ENCODE measurements around the gene MCM3. TPM values are rescaled to one million over a fixed set of nuclear protein-coding genes. Genes with fewer than 3 reads are reported as not detected.
A peak's percentile ranks its signal among the peaks of the same experiment; 100 is the strongest.

MCM3 gene
- polyA plus RNA-seq, 1 experiment, result 42.2 TPM

DNA sequence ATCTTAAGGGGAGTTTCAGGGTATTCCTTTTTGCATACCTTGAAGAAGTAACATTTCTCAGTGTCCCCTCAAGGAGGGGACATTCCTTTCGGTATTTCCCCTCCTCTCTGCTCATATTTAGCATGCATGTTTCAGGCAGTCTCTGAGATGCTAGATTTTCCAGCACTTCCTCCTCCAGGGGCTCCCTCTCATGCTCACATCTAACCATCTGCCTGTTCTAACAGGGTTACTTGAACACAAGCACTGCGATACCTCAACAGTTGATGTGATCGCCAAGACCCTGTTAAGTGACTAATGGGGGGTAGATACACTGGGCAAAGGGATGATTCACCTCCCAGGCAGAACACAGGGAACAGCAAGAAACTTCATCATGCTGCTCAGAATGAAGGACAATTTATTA is 12.9 kb upstream of the MCM3 start:
- TF ChIP-seq, protein P1, sequence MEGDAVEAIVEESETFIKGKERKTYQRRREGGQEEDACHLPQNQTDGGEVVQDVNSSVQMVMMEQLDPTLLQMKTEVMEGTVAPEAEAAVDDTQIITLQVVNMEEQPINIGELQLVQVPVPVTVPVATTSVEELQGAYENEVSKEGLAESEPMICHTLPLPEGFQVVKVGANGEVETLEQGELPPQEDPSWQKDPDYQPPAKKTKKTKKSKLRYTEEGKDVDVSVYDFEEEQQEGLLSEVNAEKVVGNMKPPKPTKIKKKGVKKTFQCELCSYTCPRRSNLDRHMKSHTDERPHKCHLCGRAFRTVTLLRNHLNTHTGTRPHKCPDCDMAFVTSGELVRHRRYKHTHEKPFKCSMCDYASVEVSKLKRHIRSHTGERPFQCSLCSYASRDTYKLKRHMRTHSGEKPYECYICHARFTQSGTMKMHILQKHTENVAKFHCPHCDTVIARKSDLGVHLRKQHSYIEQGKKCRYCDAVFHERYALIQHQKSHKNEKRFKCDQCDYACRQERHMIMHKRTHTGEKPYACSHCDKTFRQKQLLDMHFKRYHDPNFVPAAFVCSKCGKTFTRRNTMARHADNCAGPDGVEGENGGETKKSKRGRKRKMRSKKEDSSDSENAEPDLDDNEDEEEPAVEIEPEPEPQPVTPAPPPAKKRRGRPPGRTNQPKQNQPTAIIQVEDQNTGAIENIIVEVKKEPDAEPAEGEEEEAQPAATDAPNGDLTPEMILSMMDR (IDR thresholded peaks at IDR 0.05; ENCODE audit: insufficient read depth, low read depth, low read length), result no peak
- no peaks in the 10 kb centered on the region for H3K27me3 ChIP-seq (ENCODE audit: control insufficient read depth, insufficient read depth, low read length)
- CTCF ChIA-PET, result no interaction called here
- no peak for DNase-seq (ENCODE audit: low read depth)
- H3K4me3 ChIP-seq (ENCODE audit: low read depth, low read length), result no peak overlapping the region
- H3K36me3 ChIP-seq (ENCODE audit: control insufficient read depth, insufficient read depth, low read length), result no peaks in the 10 kb centered on the region
- POLR2A ChIA-PET, result no interaction called here

DNA sequence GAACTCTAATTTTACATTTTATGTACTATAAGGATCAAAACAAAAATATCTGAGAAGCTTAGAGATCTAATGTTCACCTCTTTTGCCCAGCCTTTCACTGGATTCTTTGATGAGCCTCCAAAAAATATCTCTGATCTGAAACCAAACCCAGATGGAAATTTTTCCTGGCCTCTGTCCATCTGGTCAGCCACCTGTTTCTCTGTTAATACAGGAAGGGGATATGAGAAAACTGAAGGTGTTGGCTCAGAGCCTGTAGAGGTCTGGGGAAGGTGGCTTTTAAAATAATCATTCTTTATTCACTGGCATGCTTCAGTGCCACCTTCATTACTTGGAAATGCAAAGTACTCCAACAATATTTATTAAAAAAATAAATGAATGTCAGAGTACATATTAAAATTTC is 8.5 kb upstream of the MCM3 start:
- TF ChIP-seq, protein P1 (IDR thresholded peaks at IDR 0.05; ENCODE audit: insufficient read depth, low read depth, low read length), result no peak
- Histone ChIP-seq H3K4me3 (ENCODE audit: low read depth, low read length) (no peak overlapping the region), H3K27me3 (ENCODE audit: control insufficient read depth, insufficient read depth, low read length) (no peaks in the 10 kb centered on the region; the same call in 1 of the 2 replicates), H3K36me3 (ENCODE audit: control insufficient read depth, insufficient read depth, low read length) (no peaks in the 10 kb centered on the region)
- CTCF ChIA-PET, result interaction anchor here (0.7 to 1.6 kb wide), 2 partner anchors 39 to 96 kb away, joined by 3 to 4 read pairs; no protein-coding TSS in a partner anchor
- POLR2A ChIA-PET, result no interaction called here
- DNase-seq (ENCODE audit: low read depth), result no peak

DNA sequence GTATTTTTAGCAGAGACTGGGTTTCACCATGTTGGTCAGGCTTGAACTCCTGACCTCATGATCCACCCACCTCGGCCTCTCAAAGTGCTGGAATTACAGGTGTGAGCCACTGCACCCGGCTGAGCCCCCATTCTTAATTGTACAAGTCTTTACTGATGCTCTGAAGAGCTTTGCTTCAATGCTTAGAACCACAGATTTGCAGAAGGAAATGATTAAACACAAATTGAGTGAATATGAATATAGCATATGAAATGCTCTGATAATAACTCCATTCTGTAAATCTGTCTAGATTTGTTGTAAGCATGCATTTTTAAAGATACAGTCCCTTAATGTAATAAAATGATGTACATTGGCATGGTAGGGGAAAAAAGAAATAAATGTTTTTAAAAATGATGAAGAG is 4.3 kb upstream of the MCM3 start:
- CTCF ChIA-PET, result interaction anchor here (0.6 kb wide), 1 partner anchor 118 kb away, joined by 3 read pairs; no protein-coding TSS in a partner anchor
- TF ChIP-seq, protein P1 (IDR thresholded peaks at IDR 0.05; ENCODE audit: insufficient read depth, low read depth, low read length), result no peak
- no peak overlapping the region for H3K4me3 ChIP-seq (ENCODE audit: low read depth, low read length)
- no peaks in the 10 kb centered on the region; the same call in 1 of the 2 replicates for H3K27me3 ChIP-seq (ENCODE audit: control insufficient read depth, insufficient read depth, low read length)
- POLR2A ChIA-PET, result no interaction called here
- no peak for DNase-seq (ENCODE audit: low read depth)
- no peaks in the 10 kb centered on the region for H3K36me3 ChIP-seq (ENCODE audit: control insufficient read depth, insufficient read depth, low read length)

DNA sequence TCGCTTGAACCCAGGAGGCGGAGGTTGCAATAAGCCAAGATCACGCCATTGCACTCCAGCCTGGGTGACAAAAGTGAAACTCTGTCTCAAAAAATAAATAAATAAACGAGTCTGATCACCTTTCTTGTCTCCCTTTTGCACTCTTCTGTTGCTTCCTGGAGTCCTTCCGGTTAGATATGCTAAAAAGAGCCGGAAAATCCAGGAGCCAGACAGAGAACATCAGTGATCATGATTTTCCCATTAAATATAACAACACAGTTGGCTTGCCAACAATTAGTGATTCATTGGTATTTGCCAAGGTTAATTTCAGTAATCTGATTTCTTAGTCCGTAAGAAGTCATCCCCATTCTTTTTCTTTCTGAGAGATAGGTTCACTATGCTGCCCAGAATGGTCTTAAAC is 3.7 kb upstream of the MCM3 start:
- Histone ChIP-seq H3K27me3 (ENCODE audit: control insufficient read depth, insufficient read depth, low read length) (no peaks in the 10 kb centered on the region; the same call in 1 of the 2 replicates), H3K4me3 (ENCODE audit: low read depth, low read length) (no peak overlapping the region), H3K36me3 (ENCODE audit: control insufficient read depth, insufficient read depth, low read length) (no peaks in the 10 kb centered on the region)
- ChIA-PET POLR2A (no interaction called here), CTCF (interaction anchor here (0.7 kb wide), 1 partner anchor 25 kb away, joined by 3 read pairs; no protein-coding TSS in a partner anchor)
- TF ChIP-seq, protein P1 (IDR thresholded peaks at IDR 0.05; ENCODE audit: insufficient read depth, low read depth, low read length), result no peak
- no peak for DNase-seq (ENCODE audit: low read depth)

DNA sequence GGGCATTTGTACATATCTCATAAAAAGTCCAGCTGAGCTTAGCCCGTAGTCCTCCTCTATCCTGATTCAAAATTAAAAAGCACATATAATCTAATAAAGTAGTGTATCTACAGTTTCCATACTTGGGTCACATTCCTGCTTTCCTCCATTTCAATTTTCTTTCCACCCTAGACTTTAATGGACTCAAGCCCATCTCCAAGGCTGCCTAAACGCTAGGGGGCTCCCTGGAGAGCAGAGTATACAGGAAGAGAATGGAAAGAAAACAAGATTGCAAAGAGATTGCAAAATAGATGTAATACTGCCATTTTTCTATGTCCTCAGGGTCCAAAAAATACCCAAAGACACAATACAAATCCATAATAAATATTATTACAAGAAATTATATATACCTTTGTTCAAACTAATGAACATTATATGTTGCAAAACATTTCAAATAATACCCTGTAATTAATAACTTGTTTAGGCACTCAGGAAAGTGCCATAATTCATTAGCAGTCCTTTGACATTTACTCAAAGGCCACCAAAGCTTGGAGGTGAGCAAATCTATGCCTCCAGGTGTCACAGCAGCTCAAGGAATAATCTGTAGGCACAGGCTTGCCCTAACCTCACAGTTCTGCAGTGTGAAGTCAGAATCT is 2.4 kb upstream of the MCM3 start:
- ChIA-PET POLR2A (no interaction called here), CTCF (interaction anchor here (0.8 to 3.0 kb wide), 20 partner anchors 8 to 365 kb away, joined by 3 to 22 read pairs (median 6); partner anchors contain the start of gene PAQR8)
- TF ChIP-seq, protein P1 (IDR thresholded peaks at IDR 0.05; ENCODE audit: insufficient read depth, low read depth, low read length), result peak; percentile 80
- no peak overlapping the region for H3K4me3 ChIP-seq (ENCODE audit: low read depth, low read length)
- no peaks in the 10 kb centered on the region; the same call in 1 of the 2 replicates for H3K27me3 ChIP-seq (ENCODE audit: control insufficient read depth, insufficient read depth, low read length)
- H3K36me3 ChIP-seq (ENCODE audit: control insufficient read depth, insufficient read depth, low read length), result no peaks in the 10 kb centered on the region
- DNase-seq (ENCODE audit: low read depth), result no peak

All from BJ (cell line).